HuH-7.5 (cell line): ENCODE data around the gene MILR1.

Source experiments
- DNase-seq: peaks from one replicate; pipeline ENCODE4 v3.0.0; 2011; ENCODE audit warnings: low spot score

The MILR1 gene

DNA sequence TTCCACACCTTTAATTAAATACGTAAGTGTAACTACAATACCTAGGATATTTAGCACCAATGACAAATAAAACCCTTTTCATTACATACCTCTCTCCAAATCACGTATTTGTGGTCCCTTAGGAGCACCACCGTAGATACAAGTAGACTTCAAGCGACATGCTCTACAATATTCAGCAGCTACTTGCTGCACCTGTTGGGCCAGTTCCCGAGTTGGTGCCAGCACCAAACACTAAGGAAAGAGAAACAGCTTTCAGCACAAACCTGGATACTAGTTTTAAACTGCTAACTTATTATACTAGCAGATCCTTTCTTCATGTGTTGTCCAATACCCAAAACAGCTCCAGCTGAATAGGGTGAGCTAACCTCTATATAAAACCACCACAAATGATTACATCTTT lies 54.4 kb downstream of the MILR1 start:
- no peak for DNase-seq

DNA sequence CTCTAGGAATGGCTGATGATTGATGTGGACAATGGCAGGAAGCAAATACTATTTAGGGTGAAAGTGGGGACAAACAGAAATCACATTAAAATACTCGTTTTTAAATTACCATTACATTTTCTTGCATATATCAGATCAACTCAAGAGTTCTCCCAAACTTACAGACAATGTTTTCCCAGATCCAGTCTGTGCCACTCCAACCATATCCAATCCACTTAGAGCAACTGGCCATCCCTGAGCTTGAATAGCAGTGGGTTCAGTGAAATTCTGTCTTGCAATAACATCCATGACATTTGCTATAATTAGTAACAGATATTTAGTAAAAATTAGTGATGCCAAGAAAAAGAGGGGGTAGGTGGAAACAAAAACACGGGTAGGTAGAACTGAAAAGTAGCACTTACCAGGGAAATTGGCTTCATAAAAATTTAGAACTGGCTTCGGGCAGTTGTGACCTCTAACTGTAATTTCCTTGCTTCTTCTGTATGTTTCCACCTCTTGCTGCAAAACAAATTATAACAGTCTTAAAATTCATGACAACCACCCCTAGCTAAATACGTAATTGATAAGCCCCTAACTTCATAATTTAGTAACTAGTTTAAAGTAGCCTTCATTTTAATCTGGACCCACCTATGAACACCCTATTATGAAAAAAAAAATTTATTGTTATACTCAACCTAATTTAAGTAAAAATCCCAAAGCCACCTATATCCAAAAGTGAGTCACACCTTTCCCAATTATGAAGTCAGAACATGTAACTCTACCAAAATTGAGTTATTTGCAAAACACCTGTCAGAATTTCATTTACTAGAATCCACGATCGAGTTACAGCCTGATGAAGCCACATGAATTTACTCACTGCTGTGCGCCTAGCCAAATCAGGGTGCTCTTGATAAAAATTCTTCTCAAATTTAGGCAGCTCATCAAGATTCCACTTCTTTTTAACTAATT lies 55.2 kb downstream of the MILR1 start:
- no peak for DNase-seq

DNA sequence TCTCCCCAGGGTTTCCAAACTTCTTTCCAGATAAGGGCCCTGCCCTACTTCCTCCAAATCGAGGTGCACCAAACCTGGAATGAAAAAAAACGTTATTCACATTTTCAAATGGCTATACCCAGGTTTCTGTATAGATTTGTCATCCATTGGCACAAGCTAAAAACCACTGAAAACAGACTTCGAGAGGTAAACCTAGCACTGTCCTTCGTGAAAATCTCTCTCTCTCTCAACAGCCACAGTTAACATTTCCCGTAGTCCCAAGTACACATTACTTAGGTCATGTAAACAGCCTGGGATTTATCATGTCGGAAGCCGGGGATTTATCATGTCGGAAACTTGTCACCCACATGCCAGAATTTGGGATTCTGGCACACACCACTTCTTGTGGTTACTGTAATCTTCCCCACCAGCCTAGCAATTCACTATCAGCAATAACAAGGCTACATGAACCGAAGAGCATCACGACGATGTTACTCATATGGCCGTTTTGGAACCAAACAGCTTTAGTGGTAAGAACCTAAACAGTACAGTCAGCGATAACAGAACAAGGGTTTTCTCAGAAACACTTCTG lies 55.9 kb downstream of the MILR1 start:
- no peak for DNase-seq

DNA sequence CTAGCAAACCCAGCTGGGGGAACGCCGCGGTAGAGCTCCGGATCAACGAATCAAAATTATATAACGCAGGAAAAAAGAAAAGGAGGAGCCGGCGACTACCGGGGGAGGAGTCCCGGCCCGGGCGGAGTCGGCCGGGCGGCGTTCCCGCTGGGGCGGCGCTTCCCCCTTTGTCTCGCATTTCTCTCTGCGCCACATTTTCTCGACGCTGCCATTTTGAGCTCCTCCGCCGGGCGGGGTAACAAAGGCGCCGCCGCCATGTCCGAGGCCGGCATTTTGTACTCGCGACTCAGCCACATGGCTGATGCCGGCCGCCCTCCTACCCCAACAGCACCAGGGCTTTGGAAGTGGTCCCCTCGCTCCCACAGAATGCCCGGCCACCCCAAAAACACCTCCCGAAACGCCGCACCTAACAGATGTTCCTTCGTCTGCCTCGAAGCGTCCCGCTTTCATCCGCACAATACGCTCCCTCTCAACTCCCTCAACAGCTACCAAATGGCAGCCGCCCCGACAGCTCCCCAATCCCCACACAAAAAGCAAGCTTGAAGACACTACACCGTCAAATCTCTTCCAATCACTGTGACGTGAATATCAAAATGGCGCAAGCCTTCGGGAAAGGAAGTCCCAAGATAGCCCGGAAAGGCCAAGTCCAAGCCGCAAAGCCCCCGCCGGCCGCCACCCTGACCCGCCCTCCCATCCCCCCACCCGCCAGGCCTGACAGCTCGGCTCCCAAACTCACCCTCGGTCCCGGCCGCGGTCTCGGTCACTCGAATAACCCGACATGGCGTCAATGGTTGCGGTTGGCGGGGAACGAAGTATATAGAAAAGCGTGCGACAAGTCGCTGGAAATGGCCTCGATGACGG lies 56.7 kb downstream of the MILR1 start:
- DNase-seq, result peak; percentile 45

DNA sequence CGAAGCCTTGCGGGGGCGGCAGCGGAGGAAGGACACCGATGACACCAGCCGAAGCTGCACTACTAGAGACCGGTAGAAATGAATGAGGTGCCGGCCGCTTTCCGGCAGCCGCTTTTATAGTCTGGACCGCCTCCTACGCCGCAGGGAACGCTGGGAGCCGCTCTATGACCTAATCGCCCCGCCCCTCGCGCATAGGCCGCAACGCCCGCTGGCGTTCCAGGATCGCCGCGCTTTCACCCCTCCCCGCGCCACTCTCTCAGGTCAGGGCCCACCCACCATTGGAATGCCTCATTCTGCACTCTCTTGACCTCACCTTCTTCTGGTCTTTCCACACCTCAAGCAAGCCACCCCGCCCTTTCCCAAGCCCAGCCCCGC lies 57.3 kb downstream of the MILR1 start, which contains the start of gene DDX5:
Gene DDX5, minus strand, starts transcription at position 89 of the 375 bp plus-strand sequence. CDS start 170 bp downstream, outside the sequence.
- DNase-seq, result peak; percentile 79

DNA sequence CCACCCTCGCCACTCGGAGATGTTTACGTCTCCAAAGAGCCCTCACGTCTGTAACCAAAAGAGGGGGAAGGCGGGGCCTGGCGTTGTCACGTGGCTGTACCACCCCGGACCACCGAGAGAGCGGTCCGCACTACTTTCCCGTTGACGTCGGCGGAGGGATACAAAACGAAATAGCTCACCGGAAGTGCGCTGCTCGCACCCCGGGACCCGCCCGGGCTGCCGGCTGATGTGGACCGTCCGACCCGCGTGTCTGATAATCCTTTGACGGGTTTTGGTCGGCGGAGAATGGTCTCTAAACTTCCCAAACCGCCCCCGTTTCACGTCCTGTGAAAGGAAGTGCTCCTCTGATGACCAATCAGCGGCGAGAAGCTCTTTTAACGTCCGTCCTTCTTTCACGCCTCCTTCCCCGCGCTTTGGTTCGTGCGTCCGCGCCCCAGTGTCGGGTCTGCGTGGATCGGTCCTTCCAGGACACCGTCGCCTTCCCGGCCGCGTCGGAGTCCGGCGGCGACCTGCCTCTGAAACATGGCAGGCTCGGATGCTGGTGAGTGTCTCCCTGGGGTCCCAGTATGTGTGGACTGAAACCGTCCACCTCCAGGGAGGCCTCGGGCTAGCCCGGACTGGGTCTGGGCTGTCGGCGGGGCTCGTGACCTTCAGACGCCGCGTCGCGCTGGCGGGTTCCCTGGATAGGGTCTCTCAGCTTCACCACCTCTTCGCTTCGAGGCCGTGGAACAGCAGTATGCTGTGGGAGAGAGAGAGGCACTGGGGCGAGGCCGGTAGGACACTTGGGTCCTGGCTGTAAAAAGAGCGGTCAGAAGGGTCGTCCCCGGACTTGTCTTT lies 57.9 kb downstream of the MILR1 start, which contains the start of gene CEP95:
Gene CEP95, plus strand, starts transcription at position 402 of the 837 bp plus-strand sequence. Its CDS starts 121 bp downstream, at position 523.
- DNase-seq, result no peak

DNA sequence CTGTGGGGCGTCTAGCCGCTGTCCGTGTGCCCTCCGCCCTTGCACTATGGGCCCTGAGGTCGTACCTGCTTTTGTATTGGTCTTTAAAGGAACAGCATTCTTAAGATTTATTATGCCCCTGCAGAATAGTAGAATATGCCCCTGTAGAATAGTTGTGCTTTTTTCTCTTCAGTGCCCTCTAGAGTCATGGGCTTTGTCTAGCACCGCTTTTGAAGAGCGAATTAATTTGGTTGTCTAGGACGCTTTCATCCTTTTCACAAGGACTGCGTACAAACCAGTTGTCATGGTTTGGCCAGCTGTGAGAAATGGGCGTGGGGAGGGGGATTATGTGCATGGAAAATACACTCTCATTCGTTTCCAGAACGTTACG lies 58.5 kb downstream of the MILR1 start:
- DNase-seq, result peak; percentile 52

DNA sequence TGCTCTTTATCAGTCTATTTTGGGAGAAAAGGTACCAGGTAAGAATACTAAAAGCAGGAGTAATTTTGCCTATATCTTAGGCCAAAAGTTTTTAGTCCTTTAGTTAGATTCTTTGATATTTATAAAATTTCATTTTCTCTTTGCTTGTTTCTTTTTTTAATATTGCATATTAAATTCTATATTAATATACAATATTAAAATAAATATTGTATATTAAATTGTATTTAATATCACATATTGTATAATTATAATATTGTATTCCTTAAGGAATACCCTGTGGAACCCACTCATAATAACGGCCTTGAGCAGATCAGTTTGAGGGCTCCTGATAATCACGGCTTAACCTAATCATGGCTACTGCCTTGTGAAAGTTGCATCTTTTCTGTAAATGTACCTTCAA lies 59.8 kb downstream of the MILR1 start:
- DNase-seq, result no peak

DNA sequence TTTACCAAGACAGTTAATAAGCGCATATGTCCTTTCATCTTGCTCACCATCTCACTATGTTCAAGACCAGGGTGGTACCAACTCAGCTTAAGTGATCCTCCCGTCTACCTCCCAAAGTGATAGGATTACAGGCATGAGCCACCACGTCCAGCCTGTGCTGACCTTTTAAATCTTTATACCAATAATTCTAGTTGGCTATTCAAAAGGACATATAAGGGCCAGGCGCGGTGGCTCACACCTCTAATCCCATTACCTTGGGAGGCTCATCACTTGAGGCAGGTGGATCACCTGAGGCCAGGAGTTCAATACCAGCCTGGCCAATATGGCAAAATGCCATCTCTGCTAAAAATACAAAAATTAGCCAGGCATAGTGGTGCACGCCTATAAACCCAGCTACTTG lies 60.3 kb downstream of the MILR1 start:
- no peak for DNase-seq

DNA sequence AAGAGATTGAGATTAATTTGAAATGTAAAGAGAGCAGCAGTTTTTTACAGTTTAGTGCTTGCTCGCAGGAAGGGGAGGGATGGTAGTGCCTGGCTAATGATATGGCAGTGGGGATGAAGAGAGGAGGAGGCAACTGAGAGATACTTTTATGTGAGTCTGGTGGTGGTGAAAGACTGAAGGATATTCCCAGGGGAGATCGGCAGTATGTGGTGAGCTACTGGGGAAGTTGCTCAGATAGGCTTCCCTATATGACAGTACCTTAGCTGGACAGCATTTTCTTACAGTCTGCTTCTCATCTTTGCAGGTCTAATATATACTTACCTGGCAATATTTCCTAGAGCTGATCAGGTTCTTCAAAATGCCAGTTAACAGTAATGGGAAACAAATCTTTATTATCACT lies 66.5 kb downstream of the MILR1 start:
- DNase-seq, result no peak

DNA sequence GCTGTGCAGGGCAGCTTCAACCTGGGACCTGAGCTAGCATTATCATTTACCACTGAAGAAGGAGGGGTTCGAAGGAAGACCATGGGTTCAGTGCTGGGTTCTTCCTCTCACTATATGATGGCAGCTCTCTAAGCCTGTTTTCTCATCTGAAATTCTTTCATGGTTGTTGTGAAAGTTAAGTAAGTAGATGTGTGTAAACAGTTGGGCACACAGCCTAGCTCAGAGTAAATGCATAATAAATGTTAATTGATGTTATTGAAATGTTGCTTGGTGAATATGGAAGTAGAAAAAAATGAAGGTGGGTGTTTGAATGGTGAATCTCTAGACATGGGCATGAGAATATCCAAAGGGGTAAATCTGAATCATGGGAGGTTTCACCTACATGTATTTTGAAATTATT lies 66.9 kb downstream of the MILR1 start:
- DNase-seq, result no peak
